ENCODE results near the gene SREBF2.
"Not testable (repeated sequence)": the region's sequence is repeated elsewhere in the genome, so short reads cannot be mapped to it uniquely, and the experiment has no call there.

Gene SREBF2

DNA sequence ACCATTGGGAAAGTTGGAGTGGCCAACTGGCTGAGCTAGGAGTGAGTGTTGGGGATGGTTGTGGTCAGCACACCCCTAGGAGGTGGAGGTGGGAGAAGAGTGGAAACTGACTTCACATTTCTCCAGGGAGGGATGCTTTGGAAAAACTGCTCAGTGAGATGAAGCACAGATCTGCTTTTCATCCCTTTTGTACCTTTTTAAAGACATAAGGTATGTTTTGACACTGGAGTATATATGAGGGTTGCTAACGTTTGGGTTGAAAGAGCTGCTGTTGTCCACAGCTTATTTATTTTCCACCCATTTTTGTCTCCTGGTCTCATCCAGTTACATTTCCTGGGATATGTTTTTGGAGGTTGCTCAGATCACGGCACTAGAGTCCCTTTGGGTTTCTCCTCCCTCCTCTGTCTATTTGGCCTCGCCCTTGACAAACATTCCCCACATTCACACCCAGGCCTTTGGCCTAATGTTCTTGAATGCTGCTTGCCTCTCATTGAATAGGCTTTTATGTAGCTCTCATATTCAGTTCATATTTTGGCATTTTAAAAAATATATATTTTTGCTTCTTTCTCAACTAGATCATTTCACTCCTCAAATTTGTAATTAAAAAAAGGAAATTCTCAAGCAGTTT lies 8.3 kb downstream of the SREBF2 start:
- DNase-seq (ENCODE audit: low read depth in 1 of 2, low spot score in 1 of 2): no peak

DNA sequence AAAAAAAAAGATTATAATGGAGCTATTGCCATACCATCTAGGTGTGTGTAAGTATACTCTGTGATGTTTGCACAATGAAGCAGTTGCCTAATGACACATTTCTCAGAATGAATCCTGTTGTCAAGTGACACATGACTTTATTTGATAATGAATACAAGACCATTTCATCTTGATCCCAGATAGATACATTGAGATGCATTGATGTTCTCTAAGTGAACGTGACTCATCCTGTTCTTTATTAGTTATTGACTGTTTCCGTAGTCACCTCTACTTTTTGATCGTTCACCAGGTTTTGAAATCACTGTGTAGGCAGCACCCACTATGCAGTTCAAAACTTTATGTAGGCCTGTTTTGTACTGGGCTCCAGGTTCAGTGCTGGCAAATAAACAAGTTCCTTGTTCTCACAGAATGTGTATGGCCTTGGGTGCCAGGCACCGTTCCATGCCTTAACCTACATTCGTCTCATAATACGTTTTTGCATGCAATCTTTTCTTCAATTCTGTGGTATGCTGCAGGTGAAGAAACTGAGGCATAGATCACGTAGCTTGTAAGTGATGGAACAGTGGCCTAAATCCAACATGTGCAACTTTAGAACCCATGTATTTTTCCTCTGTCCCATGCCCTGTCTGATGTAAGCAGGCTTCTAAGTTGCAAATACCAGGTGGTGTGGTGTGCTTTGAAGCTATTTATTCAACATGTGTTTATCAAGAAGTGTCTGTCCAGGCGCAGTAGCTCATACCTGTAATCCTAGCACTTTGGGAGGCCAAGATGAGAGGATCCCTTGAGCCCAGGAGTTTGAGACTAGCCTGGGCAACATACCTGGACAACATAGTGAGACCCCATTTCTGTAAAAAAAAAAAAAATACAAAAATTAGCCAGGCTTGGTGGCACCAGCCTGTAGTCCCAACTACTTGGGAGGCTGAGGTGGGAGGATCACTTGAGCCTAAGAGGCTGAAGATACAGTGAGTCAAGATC lies 10.4 kb downstream of the SREBF2 start:
- no peak for DNase-seq (ENCODE audit: low read depth in 1 of 2, low spot score in 1 of 2)

DNA sequence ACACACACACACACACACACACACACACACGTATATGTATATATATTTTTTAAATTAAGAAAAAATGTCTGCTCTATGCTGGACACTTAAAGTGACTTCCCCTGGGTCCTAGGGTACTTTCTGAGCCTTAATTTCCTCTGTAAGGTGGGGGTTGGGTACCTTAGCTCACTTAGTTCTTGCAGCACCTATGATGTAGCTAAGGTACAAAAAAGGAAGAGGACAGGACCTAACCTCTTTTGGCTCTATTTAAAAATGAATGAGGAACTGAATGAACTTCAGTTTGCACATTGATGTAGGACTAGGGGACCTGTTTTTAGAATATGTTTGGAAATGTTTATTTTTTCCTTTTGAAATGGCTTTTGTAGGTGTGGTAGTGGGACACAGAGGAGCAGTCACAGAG lies 11.1 kb downstream of the SREBF2 start:
- no peak for DNase-seq (ENCODE audit: low read depth in 1 of 2, low spot score in 1 of 2)

DNA sequence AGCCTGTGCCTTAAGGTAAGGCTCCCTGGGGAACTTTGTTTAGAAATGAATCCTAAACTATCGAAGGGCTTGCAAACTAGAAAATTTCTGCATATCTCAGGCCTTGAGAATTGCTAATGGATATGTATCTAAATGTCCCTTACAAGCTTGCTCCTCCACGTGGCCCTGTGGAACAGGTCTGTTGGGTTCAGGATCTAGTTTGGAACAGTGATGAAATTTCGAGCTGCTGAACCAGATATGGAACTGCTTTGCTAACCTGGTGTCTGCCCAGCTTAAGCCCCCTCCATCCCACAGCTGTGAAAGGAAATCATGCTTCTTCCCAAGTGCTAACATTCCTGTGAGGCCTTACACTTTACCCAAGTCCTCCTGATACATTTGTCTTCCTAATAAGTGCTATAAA lies 11.6 kb downstream of the SREBF2 start:
- DNase-seq (ENCODE audit: low read depth in 1 of 2, low spot score in 1 of 2): no peak

DNA sequence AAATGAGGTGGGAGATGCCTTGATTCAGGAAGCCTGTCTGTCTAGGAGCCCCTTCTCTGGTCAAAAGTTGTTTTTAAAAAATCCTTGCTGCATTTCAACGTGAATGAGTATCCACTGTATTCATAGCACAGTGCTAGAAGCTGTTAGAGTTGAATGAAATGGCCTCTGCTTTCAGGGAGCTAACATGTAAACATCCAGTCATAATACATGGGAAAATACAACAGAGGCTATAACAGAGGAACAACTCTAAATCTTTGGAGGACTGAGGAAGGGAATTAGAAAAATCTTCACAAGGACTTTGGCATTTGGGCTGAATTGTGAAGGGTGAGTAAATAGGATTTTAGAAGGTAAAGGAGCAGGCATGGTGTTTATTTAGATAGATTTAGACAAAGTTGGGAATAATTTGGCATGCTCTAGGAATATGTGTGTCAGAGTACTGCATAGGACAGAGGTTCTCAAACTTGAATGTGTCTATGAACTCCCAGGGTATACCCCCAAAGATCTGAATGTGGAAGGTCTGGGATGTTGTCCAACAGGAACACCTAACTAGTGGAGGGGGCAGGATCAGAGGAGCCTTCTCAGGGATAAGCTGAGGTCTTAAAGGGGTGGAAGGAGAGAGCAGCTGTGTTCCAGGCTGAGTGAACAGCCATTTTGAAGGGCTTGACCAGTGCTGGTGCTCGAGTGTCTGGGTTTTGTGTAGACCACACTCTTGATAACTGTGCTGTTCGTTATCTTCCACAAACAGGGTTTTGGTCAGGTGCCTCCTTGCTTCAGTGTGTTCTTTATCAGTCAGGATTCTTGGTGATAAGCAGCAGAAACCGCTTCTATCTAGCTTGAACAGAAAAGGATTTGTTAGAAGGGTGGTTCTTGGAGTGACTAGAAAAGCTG lies 12.7 kb downstream of the SREBF2 start:
- DNase-seq (ENCODE audit: low read depth in 1 of 2, low spot score in 1 of 2): no peak

DNA sequence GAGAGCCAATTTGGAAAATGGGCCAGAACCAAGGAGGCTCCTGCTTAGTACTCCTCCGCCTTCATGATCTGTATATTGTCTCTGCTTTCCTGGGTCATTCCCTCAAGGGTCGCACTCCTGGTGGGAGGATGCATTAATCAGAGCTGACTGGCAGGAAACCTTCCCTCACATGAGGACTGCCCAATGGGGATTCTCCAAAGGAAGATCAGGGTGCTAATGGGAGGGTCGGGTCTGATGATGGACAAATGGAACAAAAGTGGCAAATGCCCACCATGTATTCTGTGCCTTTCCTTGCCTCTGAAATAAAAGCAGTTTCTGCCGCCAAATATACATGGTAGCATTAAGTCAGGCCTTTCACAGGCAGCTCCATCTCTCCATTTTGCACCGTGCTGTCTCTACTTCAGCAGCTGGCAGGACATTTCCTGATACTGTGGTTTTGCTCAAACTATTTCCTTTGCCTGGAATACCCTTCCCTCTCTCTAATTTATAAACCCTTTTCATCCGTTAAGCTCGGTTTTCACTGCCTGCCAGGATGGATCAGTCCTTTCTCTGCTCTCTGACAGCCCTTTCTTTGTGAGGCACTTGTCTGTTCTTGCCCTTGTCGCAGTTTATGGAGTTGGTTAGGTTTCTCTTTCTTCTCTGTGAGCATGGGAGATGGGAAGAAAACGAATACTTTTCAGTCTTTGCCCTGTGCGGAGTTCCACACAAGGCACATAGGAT lies 13.5 kb downstream of the SREBF2 start:
- DNase-seq (ENCODE audit: low read depth in 1 of 2, low spot score in 1 of 2): no peak

DNA sequence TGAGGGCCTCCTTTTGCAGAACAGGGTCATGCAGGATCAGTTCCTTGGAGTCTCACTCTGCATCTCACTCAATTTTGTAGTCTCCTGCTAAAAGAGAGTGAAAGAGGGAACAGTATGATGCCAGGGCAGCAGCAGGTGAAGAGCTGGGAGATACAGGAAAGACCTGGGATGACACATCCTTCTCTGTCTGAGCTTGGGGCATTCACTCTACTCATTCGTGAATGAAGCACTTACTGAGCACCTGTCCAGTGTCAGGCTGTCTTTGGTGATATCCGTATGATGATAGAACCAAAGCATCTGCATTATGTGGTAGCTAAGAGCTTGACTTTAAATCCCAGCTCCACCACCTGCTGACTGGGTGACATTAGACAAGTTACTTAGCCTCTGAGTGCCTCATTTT lies 14.4 kb downstream of the SREBF2 start:
- no peak for DNase-seq (ENCODE audit: low read depth in 1 of 2, low spot score in 1 of 2)

DNA sequence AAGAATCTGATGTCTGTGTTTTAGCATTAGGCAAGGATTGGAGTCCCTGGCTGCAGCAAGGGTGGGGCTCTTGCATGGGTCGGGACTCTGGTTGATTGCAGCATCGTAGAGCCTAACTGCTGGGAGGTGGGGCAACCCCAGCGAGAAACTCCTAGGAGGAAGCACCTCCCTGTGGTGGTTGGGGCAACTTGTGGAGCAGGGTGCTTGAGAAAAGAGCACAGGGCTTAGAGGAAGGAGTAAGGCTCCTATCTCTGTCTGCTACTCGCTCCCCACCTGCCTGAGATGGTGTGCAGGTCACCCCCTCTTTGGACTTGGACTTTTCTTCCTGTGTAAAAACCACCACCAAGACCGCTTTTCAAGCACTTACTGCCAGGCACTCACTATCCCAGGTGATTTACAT lies 15.6 kb downstream of the SREBF2 start:
- DNase-seq (ENCODE audit: low read depth in 1 of 2, low spot score in 1 of 2): no peak

DNA sequence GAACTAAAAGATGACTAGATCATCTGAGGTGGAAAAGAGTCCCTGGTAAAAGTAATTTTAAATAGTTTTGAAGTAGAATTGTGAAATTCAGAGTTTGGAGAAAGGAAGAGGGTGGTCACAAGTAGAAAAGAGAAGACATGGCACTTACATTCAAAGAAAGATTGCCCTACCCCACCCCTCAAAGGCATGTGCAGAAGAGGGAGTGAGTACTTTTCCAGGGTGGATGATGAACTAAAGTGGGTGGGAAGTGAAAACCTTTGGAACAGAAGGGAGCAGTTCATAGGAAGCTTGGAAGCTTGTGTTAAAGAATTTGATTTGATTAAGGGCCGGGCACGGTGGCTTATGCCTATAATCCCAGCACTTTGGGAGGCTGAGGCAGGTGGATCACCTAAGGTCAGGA lies 23.6 kb downstream of the SREBF2 start:
- no peak for DNase-seq (ENCODE audit: low read depth in 1 of 2, low spot score in 1 of 2)

DNA sequence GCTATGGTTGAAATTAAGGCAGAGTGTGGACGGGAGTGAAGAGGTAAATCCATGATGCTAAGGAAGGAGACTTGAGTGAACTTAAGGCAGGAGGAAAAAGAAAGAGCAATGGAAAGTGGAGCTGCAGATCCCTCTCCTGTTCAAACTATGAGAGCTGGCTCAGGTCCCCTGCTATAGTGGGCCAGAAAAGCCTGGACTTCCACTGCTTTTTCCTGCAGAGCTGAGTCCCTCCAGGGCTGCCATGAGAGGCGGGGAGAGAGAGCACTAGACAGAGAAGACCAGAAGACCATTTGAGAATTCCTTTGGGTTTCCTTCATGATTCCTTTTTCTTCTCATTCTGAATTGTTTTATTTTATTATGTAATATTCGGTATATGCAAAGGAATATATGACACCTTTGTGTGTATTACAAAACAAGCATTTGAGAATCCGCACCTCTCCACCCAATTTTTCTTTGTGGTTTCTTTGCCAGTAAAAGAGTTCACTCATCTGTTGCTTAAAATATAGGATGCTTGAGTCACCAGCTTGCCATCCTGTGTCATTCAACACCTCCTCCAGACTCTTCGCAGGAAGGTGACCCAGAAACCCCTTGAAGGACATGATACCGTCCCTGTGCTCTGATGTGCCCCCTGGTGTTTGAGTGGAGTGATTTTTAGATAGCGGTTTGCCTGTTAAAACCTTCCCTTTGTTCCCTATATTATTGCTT lies 24.4 kb downstream of the SREBF2 start:
- peak; percentile 42 to 49 for DNase-seq (ENCODE audit: low read depth in 1 of 2, low spot score in 1 of 2)

DNA sequence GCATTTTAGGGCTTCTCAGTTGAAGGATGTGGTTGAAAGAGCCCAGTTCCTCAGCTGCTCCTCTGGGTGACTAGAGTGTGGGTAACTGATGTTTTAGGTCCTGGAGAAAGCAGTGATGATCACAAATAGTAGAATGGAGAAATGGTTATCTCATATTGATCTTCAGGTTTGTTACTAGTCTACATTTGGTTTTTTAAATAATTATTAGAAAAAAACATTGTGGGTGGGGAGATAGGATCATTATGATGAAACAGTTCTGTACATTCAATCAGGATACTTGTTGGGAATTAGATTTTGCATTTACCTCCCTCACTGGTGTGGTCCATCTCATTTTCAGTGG lies 24.9 kb downstream of the SREBF2 start:
- no peak for DNase-seq (ENCODE audit: low read depth in 1 of 2, low spot score in 1 of 2)

DNA sequence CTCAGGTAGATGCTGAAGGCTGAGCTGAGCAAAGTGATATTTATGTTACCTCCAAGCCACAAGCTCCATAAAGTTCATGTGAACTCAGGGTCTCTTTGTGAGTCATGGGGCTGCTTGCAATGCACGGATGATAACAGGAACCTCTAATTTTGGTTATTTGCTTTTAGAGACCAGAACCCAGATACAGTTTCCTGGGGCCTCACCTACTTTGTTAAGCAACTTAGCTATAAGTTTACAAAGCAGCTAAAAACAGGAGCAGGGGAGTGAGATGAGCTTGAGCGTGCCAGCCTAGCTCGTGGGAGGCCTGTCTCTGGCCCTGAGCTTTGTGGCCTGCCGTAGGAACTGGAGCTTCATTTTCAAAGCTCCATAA lies 29.2 kb downstream of the SREBF2 start:
- DNase-seq (ENCODE audit: low read depth in 1 of 2, low spot score in 1 of 2): peak; percentile 6 to 29

DNA sequence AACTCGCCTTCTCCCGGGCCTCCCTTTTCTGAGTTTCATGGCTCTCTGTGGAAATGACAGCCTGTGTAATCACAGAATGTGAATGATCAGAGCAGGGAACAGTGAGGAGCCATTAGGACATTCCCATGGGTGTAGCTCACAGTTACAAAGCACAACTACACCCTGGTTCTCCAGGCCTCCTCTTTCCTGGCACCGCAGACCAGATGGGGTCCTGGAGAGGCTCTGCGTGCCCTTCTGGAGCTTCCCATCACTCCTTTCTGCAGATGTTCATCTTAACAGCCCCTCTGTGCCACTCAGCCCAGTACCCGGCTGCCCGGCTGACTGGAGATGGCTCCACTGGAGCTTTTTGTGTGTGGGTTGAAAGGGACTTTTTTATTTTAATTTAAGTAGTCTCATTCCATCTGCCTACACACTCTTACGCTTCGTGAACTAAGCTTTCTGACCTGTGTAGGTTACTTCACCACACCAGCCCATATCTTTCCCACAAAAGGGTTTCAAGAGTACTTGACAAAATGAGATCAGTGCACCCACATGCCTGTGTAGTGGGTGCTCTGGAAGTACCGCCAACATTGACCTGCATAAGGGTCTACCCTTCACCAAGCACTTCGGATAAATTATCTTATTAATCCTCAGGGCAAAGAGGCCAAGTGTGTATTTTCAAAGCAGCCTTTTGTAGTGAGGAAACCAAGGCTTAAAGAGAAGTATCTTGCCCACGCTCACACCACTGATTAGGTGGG lies 29.8 kb downstream of the SREBF2 start:
- DNase-seq (ENCODE audit: low read depth in 1 of 2, low spot score in 1 of 2): peak in 1 of 2 donors; percentile 40

DNA sequence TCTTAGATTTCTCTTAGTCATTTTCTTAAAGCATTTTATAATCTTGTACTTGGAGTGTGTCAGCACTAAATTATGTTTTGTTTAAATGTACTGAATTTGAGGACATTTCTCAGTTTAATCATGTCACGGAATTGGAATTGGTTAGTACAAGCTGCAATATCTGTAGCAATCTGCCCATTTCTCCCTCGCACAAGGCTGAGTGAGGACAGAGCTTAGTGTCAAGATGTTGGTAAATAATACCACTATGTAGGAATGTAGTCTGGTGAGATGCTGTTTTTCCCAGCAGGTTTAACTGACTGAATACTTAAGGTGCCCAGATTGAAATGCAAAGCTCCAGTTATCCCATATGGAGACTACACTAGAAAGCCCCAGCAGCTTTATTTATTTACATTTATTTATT lies 30.6 kb downstream of the SREBF2 start:
- no peak for DNase-seq (ENCODE audit: low read depth in 1 of 2, low spot score in 1 of 2)

DNA sequence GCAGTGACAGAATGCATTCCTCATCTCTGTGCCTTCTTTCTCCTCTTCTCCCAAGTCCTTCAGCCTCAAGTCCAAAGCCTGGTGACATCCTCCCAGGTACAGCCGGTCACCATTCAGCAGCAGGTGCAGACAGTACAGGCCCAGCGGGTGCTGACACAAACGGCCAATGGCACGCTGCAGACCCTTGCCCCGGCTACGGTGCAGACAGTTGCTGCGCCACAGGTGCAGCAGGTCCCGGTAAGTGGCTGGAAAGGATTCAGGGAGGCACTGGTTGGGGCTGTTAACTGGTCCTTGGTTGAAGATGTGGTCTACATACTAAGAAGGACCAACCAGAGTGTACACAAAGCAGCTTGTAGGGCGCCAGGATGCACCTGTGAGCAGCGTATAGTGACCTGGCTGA lies 35.7 kb downstream of the SREBF2 start:
- DNase-seq (ENCODE audit: low read depth in 1 of 2, low spot score in 1 of 2): no peak

DNA sequence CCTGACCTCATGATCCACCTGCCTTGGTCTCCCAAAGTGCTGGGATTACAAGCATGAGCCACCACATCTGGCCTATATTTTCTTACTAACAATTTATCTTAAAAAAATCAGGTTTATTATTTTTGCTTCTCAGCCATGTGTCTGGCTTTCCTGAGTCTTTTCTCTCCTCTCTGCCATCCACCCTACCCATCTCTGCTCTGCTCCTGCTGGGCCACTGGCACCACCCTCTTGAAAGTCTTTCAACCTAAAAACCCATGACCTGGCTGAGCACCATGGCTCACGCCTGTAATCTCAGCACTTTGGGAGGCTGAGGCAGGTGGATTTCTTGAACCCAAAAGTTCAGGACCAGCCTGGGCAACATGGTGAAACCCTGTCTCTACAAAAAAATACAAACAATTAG lies 37.2 kb downstream of the SREBF2 start:
- DNase-seq (ENCODE audit: low read depth in 1 of 2, low spot score in 1 of 2): not testable (repeated sequence)

DNA sequence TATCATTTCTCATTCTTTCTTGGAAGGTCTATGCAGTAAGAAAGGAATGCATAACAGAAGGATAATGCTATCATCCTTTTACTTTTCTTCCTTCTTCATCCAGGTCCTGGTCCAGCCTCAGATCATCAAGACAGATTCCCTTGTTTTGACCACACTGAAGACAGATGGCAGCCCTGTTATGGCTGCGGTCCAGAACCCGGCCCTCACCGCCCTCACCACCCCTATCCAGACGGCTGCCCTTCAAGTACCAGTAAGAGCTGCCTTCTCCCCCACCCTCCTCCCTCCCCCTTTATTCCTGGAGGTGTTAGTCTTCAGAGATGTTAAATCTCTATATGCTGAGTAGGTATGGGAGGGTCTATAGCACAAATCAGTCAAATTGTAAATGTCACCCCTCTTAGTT lies 37.9 kb downstream of the SREBF2 start:
- DNase-seq (ENCODE audit: low read depth in 1 of 2, low spot score in 1 of 2): no peak

DNA sequence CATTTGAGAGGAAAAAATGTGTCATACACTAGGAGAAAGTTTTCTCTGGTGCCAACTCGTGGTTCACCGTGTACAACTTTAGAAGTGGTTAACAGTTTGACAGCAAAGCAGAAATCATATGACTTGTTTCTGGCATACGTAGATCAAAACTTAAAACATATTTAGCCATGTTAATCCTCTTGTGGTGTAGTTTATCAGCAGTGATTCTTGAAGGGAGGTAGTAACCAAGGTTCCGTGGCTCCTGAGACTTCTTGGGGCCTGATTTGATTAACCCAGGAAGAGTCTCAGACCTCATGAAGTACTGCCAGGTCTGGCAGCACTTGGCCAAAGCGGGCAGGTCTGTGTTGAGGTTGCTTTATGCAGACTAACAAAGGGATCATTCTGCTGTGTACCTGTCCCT lies 40.5 kb downstream of the SREBF2 start:
- DNase-seq (ENCODE audit: low read depth in 1 of 2, low spot score in 1 of 2): no peak

DNA sequence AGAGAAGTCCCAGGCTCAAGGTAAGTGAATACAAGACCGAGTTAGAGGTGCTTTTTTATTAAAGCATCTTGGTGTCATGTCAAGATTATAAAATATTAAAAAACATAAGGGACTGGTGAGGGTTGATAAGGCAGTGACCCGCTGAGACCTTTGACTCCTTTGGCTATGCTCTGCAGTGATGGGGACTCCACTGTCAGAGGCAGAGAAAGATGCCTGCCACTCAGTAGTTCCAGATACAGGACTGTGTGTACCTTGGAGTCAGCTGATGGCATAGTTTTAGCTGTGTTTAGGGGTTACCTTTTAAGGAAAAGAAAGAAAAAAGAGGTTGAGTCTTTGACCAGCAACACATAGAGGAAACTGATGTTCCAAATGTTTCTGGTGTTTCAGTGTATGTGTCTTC lies 41.2 kb downstream of the SREBF2 start:
- DNase-seq (ENCODE audit: low read depth in 1 of 2, low spot score in 1 of 2): no peak
